ENCODE measurements around the gene RPAP3.

DNA sequence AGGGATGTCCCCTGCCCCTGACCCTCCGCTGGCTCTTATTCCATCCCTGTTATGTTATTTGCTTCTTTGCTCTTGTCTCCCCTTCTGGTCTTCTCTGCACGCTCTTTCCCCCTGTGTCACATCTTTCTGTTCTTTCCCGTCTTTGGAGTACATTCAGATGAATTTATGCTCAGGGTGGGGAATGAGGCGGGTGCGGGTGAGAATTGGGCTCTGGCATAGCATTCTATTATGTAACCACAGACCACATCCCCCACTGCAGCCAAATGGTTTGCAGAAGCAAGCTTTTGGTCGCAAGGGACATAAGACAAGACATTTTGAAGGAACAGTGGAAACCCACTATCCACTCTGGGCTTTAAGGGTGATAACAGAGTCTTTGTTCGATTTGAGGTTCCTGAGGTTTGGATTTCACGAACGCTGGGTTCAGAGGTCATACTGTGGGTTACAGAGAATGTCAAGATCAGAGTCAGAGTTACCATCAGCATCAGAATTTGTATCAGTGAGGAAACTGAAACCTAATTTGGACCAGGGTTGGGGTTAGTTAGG lies 15.7 kb upstream of the RPAP3 start:
- TF ChIP-seq, protein P1, sequence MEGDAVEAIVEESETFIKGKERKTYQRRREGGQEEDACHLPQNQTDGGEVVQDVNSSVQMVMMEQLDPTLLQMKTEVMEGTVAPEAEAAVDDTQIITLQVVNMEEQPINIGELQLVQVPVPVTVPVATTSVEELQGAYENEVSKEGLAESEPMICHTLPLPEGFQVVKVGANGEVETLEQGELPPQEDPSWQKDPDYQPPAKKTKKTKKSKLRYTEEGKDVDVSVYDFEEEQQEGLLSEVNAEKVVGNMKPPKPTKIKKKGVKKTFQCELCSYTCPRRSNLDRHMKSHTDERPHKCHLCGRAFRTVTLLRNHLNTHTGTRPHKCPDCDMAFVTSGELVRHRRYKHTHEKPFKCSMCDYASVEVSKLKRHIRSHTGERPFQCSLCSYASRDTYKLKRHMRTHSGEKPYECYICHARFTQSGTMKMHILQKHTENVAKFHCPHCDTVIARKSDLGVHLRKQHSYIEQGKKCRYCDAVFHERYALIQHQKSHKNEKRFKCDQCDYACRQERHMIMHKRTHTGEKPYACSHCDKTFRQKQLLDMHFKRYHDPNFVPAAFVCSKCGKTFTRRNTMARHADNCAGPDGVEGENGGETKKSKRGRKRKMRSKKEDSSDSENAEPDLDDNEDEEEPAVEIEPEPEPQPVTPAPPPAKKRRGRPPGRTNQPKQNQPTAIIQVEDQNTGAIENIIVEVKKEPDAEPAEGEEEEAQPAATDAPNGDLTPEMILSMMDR (optimal IDR thresholded peaks at IDR 0.05 in 1 of 3, IDR thresholded peaks at IDR 0.05 in 1 of 3, conservative IDR thresholded peaks at IDR 0.05 in 1 of 3; ENCODE audit: extremely low read depth in 1 of 3, insufficient read depth in 2 of 3, low read length in 3 of 3), result no peak
- no peak for TF ChIP-seq EZH2 (IDR thresholded peaks at IDR 0.05; ENCODE audit: low read length)

Measured in keratinocyte (primary cell).